Dendritic cell treated with granulocyte-macrophage colony-stimulating factor and Interleukin-4, amounts not matched to agents 40 ng/mL and 50 ng/mL, for 4 days (primary cell): ENCODE results near the gene CTXND2.
"Not testable (repeated sequence)": the region's sequence is repeated elsewhere in the genome, so short reads cannot be mapped to it uniquely, and the experiment has no call there.

ENCODE experiments used
- H3K27ac Mint-ChIP-seq: one replicate; pipeline ENCODE4 v1.8.0; 2022; ENCODE audit warnings: mild to moderate bottlenecking, mixed read lengths
- H3K27me3 Mint-ChIP-seq: one replicate; pipeline ENCODE4 v1.8.0; 2022; ENCODE audit warnings: mild to moderate bottlenecking, mixed read lengths
- H3K36me3 Mint-ChIP-seq: one replicate; pipeline ENCODE4 v1.8.0; 2022; ENCODE audit warnings: low read depth, mixed read lengths
- H3K4me1 Mint-ChIP-seq: one replicate; pipeline ENCODE4 v1.8.0; 2022; ENCODE audit warnings: low read depth, mixed read lengths
- H3K4me3 Mint-ChIP-seq: one replicate; pipeline ENCODE4 v1.8.0; 2022; ENCODE audit warnings: mild to moderate bottlenecking, moderate library complexity, mixed read lengths
- H3K9me3 Mint-ChIP-seq: one replicate; pipeline ENCODE4 v1.8.0; 2022; ENCODE audit warnings: mixed read lengths
- intact Hi-C: fragments of 100-400 bp; cut with micrococcal nuclease; formaldehyde crosslinking; loops from one replicate; pipeline ENCODE4 v1.15.0; 2022

CTXND2 gene

DNA sequence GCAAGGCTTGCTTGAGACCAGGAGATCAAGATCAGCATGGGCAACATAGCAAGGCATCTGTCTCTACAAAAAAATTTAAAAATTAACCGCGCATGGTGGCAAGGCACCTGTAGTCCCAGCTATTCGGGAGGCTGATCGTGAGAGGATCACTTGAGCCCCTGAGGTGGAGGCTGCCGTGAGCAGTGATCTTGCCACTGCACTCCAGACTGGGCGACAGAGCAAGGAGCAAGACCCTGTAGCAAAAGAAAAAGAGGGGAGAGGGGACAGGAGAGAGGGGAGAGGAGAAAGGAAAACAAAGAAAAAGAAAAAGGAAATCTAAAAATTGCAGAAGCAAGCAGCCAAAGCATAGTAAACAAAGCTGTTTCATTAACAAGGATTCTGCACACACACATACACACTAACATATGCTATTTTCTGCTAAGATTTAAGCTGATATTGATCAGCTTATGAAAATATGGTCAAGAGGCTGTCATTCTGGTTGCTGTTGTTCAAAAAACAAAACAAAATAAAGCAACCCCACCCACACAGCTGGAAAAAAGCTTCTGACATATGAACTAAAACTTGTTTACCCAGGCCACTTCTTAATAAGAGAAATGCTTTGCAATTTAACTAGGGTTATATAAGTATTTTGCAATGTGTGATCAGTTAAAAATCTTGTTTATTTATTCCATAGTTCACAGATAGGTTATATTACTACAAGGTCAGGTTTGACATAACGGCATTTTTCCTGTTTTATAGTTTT, 12.3 kb upstream of the CTXND2 start:
- peak overlapping the region; percentile 96 for H3K27ac Mint-ChIP-seq
- H3K9me3 Mint-ChIP-seq, result no peaks in the 10 kb centered on the region
- H3K27me3 Mint-ChIP-seq, result no peaks in the 10 kb centered on the region
- H3K4me1 Mint-ChIP-seq, result peaks cover 14% of the 10 kb centered on the region
- intact Hi-C loops, result no loop called here
- peaks cover 22% of the 10 kb centered on the region for H3K36me3 Mint-ChIP-seq
- peak overlapping the region; percentile 90 for H3K4me3 Mint-ChIP-seq

- H3K4me1 Mint-ChIP-seq, result peaks cover 14% of the 10 kb centered on the region
- H3K4me3 Mint-ChIP-seq, result peak overlapping the region; percentile 90
- peaks cover 18% of the 10 kb centered on the region for H3K36me3 Mint-ChIP-seq
- no peaks in the 10 kb centered on the region for H3K9me3 Mint-ChIP-seq
- peak overlapping the region; percentile 96 for H3K27ac Mint-ChIP-seq
- intact Hi-C loops, result loop anchor here (1.0 kb wide), 1 partner anchor 51 kb away; the partner anchor contains the start of gene SETDB1
- H3K27me3 Mint-ChIP-seq, result no peaks in the 10 kb centered on the region
These were observed 11.5 kb upstream of the CTXND2 start for GRCh38 chr1:150875197-150876118.

GRCh38 chr1:150876119-150876454, 10.8 kb upstream of the CTXND2 start:
- intact Hi-C loops, result loop anchor here (1.0 kb wide), 1 partner anchor 50 kb away; the partner anchor contains the start of gene SETDB1
- H3K4me1 Mint-ChIP-seq, result peaks cover 17% of the 10 kb centered on the region

GRCh38 chr1:150878931-150879330, 8.0 kb upstream of the CTXND2 start:
- intact Hi-C loops, result not testable (repeated sequence)

More at GRCh38 chr1:150876119-150876454, 10.8 kb upstream of the CTXND2 start:
- H3K27me3 Mint-ChIP-seq, result no peaks in the 10 kb centered on the region
- H3K36me3 Mint-ChIP-seq, result peaks cover 18% of the 10 kb centered on the region
- H3K9me3 Mint-ChIP-seq, result no peaks in the 10 kb centered on the region
- H3K27ac Mint-ChIP-seq, result peak overlapping the region; percentile 96
- peak overlapping the region; percentile 90 for H3K4me3 Mint-ChIP-seq

DNA sequence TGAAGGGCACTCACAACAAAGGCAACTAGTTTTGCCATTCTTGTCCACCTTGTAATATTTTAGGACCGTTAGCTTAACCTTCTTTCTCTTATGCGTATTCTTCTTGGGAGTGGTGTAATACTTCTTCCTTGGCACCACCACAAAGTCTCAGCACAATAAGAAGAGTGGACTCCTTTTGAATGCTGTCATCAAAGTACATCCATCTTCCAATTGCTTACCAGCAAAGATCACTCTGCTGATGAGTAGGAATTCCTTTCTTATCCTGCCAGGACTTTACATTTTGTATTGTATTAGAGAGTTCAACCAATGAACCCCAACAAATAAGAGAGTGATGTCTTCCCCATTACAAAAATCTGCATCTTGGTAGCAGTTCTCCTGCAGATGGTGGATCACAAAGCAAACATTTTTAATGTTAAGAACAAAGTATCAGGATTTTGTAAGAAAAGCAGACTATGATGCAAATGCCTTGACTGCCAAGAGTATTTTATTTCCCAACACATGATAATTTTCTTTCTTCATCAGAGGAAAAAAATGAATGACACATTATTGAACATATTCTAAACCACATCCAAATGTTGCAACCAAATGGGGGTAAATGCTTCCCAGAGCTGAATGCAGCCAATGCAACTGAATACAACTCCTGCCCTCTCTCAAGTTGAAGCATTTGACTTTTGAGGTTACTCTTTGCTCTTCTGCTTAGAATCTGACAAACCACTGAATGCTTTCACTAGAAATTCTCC, 5.4 kb upstream of the CTXND2 start:
- H3K4me1 Mint-ChIP-seq, result peaks cover 18% of the 10 kb centered on the region
- no peak overlapping the region for H3K27ac Mint-ChIP-seq
- intact Hi-C loops, result no loop called here
- no peaks in the 10 kb centered on the region for H3K36me3 Mint-ChIP-seq
- no peaks in the 10 kb centered on the region for H3K27me3 Mint-ChIP-seq
- H3K4me3 Mint-ChIP-seq, result no peak overlapping the region
- no peaks in the 10 kb centered on the region for H3K9me3 Mint-ChIP-seq

More at GRCh38 chr1:150878931-150879330, 8.0 kb upstream of the CTXND2 start:
- not testable (repeated sequence) for H3K4me3 Mint-ChIP-seq, H3K27ac Mint-ChIP-seq, H3K36me3 Mint-ChIP-seq, H3K27me3 Mint-ChIP-seq, H3K9me3 Mint-ChIP-seq
- peaks cover 26% of the 10 kb centered on the region for H3K4me1 Mint-ChIP-seq

DNA sequence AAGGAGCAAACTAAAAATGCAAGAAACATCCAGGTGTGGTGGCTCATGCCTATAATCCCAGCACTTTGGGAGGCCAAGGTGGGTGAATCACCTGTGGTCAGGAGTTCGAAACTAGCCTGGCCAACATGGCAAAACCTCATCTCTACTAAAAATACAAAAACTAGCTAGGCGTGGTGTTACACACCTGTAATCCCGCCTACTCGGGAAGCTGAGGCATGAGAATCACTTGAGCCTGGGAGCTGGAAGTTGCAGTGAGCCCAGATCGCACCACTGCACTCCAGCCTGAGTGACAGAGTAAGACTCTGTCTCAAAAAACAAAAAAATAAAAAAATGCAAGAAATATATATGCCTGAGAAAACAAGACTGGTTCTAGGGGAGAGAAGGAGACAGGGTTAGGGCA, 3.8 kb upstream of the CTXND2 start:
- peaks cover 12% of the 10 kb centered on the region for H3K4me1 Mint-ChIP-seq
- H3K36me3 Mint-ChIP-seq, H3K9me3 Mint-ChIP-seq, H3K27me3 Mint-ChIP-seq, H3K27ac Mint-ChIP-seq, H3K4me3 Mint-ChIP-seq, intact Hi-C loops: not testable (repeated sequence)

- Mint-ChIP-seq H3K9me3 (no peaks in the 10 kb centered on the region), H3K36me3 (no peaks in the 10 kb centered on the region), H3K27me3 (no peaks in the 10 kb centered on the region), H3K4me1 (peaks cover 6% of the 10 kb centered on the region), H3K4me3 (no peak overlapping the region), H3K27ac (no peak overlapping the region)
- intact Hi-C loops, result no loop called here
These were observed 1.8 kb downstream of the CTXND2 start for GRCh38 chr1:150888727-150889126.

DNA sequence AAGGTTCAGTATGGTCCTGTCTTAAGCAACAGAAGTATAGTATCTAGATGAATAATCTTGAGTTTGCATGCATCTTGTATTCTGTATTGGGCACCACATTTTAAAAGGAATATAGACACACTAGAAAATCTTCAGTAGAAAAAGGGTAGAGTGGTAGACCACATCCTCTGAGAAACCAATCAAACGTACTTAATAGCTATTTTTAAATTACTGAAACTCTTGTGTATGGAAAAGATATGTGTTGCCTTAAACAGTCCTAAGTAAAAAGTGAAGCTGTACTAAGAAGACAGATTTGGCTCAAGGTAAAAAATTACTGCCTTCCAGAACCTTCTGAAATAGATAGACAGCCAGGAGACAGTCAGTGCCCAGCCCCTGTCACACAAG, 3.1 kb downstream of the CTXND2 start:
- H3K4me3 Mint-ChIP-seq, result no peak overlapping the region
- H3K4me1 Mint-ChIP-seq, result peaks cover 6% of the 10 kb centered on the region
- H3K36me3 Mint-ChIP-seq, result no peaks in the 10 kb centered on the region
- intact Hi-C loops, result no loop called here
- no peaks in the 10 kb centered on the region for H3K9me3 Mint-ChIP-seq
- H3K27me3 Mint-ChIP-seq, result no peaks in the 10 kb centered on the region
- no peak overlapping the region for H3K27ac Mint-ChIP-seq

- H3K4me3 Mint-ChIP-seq, result no peak overlapping the region
- peaks cover 6% of the 10 kb centered on the region for H3K4me1 Mint-ChIP-seq
- no peaks in the 10 kb centered on the region for H3K36me3 Mint-ChIP-seq
- no peak overlapping the region for H3K27ac Mint-ChIP-seq
- no peaks in the 10 kb centered on the region for H3K9me3 Mint-ChIP-seq
- intact Hi-C loops, result no loop called here
- H3K27me3 Mint-ChIP-seq, result no peaks in the 10 kb centered on the region
These were observed 6.5 kb downstream of the CTXND2 start for GRCh38 chr1:150893336-150893913.

- Mint-ChIP-seq H3K27ac (no peak overlapping the region), H3K4me1 (no peaks in the 10 kb centered on the region), H3K27me3 (no peaks in the 10 kb centered on the region), H3K4me3 (no peak overlapping the region), H3K9me3 (no peaks in the 10 kb centered on the region), H3K36me3 (no peaks in the 10 kb centered on the region)
- intact Hi-C loops, result no loop called here
These were observed 8.7 kb downstream of the CTXND2 start for GRCh38 chr1:150895618-150896017.

DNA sequence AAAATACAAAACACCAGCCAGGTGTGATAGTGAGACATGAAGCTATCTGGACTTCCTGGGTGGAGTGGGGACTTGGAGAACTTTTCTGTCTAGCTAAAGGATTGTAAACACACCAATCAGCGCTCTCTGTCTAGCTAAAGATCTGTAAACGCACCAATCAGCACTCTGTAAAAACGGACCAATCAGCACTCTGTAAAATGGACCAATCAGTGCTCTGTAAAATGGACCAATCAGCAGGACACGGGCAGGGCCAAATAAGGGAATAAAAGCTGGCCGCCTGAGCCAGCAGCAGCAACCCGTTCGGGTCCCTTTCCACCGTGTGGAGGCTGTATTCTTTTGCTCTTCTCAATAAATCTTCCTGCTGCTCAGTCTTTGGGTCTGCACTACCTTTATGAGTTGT, 12.9 kb downstream of the CTXND2 start:
- H3K4me1 Mint-ChIP-seq, H3K27me3 Mint-ChIP-seq, H3K9me3 Mint-ChIP-seq, H3K36me3 Mint-ChIP-seq, H3K4me3 Mint-ChIP-seq, intact Hi-C loops, H3K27ac Mint-ChIP-seq: not testable (repeated sequence)

- no peak overlapping the region for H3K4me3 Mint-ChIP-seq
- intact Hi-C loops, result no loop called here
- no peak overlapping the region for H3K27ac Mint-ChIP-seq
These were observed 15.4 kb downstream of the CTXND2 start for GRCh38 chr1:150902346-150902745.

GRCh38 chr1:150902751-150903150, 15.8 kb downstream of the CTXND2 start:
- no peaks in the 10 kb centered on the region for H3K36me3 Mint-ChIP-seq
- H3K4me3 Mint-ChIP-seq, result no peak overlapping the region
- H3K9me3 Mint-ChIP-seq, result no peaks in the 10 kb centered on the region
- intact Hi-C loops, result no loop called here
- H3K27me3 Mint-ChIP-seq, result no peaks in the 10 kb centered on the region
- no peak overlapping the region for H3K27ac Mint-ChIP-seq
- peaks cover 5% of the 10 kb centered on the region for H3K4me1 Mint-ChIP-seq

More at GRCh38 chr1:150902346-150902745, 15.4 kb downstream of the CTXND2 start:
- Mint-ChIP-seq H3K27me3 (no peaks in the 10 kb centered on the region), H3K4me1 (peaks cover 5% of the 10 kb centered on the region), H3K9me3 (no peaks in the 10 kb centered on the region), H3K36me3 (no peaks in the 10 kb centered on the region)
